ENCODE results near the gene GHRHR. TPM values are rescaled to one million over a fixed set of nuclear protein-coding genes. Genes with fewer than 3 reads are reported as not detected.

Gene GHRHR
- total RNA-seq, 1 experiment from 2014 or later, result not detected

DNA sequence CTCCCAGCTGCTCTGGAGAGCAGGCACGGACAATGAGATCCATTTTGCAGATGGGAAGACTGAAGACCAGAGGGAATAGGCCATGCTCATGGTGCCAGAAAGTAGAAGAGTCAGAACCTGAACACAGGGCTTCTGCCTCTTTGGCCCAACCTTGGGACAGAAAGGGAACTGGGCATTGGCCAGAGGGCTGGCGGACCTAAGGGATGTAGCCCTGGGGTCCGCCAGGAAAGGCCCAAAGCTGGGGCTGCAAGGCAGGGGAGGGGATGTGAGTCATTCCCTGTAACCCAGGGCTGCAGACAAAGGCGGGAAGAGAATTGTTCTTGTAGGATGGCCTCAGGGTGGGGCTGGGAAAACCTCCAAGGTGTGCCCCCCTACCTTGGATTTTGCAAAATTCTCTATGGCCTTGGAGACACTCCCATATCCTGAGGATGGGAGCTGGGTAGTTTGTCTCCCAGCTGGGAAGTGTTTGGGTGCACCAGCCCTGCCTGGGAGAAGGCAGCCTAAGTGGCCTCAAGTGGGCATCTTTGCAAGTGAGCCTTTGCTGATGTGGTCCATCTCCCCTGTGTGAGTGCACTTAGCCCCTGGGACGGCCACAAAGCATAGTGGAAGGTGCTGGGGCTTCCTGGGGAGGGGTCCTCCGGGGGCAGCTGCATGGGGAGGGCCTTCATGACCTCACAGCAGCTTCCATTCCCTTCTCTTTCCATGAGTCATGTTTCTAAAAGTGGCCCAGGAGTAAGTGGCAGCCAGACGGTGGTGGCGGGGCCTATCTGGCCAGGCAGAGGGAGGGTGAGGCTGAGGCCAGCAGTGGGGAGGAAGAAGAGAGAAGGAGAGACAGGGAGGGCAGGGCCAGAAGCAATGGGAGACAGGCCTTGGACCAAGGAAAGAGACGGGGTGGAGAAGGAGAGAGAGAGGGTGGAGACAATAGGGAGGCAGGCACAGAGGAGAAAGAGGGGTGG lies 42.9 kb upstream of the GHRHR start:
- H3F3A ChIP-seq (ENCODE audit: insufficient read depth, low read depth), result peaks cover 21% of the 10 kb centered on the region; the same call in 1 of the 2 replicates
- BruUV-seq (replicated peaks), result no TSS peak
- H3K4me2 ChIP-seq, result peak overlapping the region; percentile 53
- POLR2A ChIA-PET (ENCODE audit: unreplicated experiment), result interaction anchor here (0.8 kb wide), 1 partner anchor 290 kb away, joined by 3 read pairs; no protein-coding TSS in a partner anchor
- H3K79me2 ChIP-seq (ENCODE audit: low read depth), result no peaks in the 10 kb centered on the region
- DNase-seq, result peak in 1 of 2 experiments; percentile 69
- peaks cover 31% of the 10 kb centered on the region for H3K4me1 ChIP-seq (replicated peaks; ENCODE audit: insufficient read depth)
- H3K9me2 ChIP-seq (ENCODE audit: insufficient read depth), result no peaks in the 10 kb centered on the region
- TF ChIP-seq, protein P1, sequence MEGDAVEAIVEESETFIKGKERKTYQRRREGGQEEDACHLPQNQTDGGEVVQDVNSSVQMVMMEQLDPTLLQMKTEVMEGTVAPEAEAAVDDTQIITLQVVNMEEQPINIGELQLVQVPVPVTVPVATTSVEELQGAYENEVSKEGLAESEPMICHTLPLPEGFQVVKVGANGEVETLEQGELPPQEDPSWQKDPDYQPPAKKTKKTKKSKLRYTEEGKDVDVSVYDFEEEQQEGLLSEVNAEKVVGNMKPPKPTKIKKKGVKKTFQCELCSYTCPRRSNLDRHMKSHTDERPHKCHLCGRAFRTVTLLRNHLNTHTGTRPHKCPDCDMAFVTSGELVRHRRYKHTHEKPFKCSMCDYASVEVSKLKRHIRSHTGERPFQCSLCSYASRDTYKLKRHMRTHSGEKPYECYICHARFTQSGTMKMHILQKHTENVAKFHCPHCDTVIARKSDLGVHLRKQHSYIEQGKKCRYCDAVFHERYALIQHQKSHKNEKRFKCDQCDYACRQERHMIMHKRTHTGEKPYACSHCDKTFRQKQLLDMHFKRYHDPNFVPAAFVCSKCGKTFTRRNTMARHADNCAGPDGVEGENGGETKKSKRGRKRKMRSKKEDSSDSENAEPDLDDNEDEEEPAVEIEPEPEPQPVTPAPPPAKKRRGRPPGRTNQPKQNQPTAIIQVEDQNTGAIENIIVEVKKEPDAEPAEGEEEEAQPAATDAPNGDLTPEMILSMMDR (conservative IDR thresholded peaks at IDR 0.05), result no peak
- no peak for TF ChIP-seq EZH2 (IDR thresholded peaks at IDR 0.05; ENCODE audit: low read depth)
- no peak overlapping the region for H3K4me3 ChIP-seq
- no peaks in the 10 kb centered on the region for H3K27me3 ChIP-seq (ENCODE audit: insufficient read depth, low read depth)
- no peaks in the 10 kb centered on the region for H3K9me3 ChIP-seq (ENCODE audit: insufficient read depth, low read depth)
- CTCF ChIA-PET, result no interaction called here
- H3K27ac ChIP-seq, result no peak overlapping the region
- H3K36me3 ChIP-seq (ENCODE audit: low read depth), result no peaks in the 10 kb centered on the region
- no peak overlapping the region for H2AFZ ChIP-seq
- intact Hi-C loops (cut with micrococcal nuclease; ENCODE audit: unreplicated experiment), result no loop called here
- H4K20me1 ChIP-seq (ENCODE audit: insufficient read depth), result no peaks in the 10 kb centered on the region

DNA sequence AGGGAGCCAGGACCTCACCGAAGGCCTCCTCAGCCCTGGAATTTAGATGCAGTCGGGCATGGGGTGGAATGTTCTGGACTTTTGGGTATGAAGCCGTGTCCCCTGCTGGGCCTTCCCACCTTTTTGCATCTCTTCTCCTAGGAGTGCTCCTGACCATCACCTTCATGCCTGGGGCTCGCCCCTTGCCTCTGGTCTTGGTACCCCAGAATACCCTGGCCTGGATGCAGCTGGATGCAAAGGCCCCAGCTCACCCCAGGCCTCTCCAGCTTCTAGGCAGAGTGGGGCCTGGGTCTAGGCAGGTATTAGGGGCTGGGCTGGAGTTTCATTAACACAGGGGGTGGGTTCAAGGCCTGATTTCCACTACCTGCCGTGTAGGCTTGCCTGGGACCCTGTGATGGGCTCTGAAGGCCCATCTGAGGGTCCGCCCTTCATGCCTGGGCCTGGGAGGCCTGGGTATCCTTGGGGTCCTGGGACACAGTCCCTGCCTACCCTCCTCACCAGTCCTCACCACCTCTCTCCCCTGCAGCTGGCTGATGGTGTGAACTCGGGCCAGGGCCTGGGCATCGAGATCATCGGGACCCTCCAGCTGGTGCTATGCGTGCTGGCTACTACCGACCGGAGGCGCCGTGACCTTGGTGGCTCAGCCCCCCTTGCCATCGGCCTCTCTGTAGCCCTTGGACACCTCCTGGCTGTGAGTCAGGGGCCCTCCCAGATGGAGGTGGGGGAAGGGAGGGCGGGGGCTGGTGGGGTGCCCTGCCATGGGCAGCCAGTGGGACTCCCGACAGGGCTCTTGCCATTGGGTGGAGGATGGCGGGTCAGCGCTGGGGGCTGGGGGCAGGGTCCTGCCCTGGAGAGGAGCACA lies 42.0 kb upstream of the GHRHR start:
- Histone ChIP-seq H2AFZ (no peak overlapping the region), H3K27me3 (ENCODE audit: insufficient read depth, low read depth) (no peaks in the 10 kb centered on the region), H3F3A (ENCODE audit: insufficient read depth, low read depth) (peaks cover 14% of the 10 kb centered on the region; the same call in 1 of the 2 replicates), H3K9me2 (ENCODE audit: insufficient read depth) (no peaks in the 10 kb centered on the region), H3K27ac (no peak overlapping the region), H3K4me1 (replicated peaks; ENCODE audit: insufficient read depth) (peaks cover 25% of the 10 kb centered on the region), H3K79me2 (ENCODE audit: low read depth) (no peaks in the 10 kb centered on the region), H3K4me2 (peak overlapping the region; percentile 53), H3K9me3 (ENCODE audit: insufficient read depth, low read depth) (no peaks in the 10 kb centered on the region), H3K36me3 (ENCODE audit: low read depth) (no peaks in the 10 kb centered on the region), H4K20me1 (ENCODE audit: insufficient read depth) (no peaks in the 10 kb centered on the region), H3K4me3 (no peak overlapping the region)
- DNase-seq, result no peak
- TF ChIP-seq EZH2 (IDR thresholded peaks at IDR 0.05; ENCODE audit: low read depth), result no peak
- TF ChIP-seq, protein P1 (conservative IDR thresholded peaks at IDR 0.05), result no peak
- no TSS peak for BruUV-seq (replicated peaks)
- ChIA-PET CTCF (no interaction called here), POLR2A (ENCODE audit: unreplicated experiment) (interaction anchor here (0.8 kb wide), 1 partner anchor 291 kb away, joined by 3 read pairs; no protein-coding TSS in a partner anchor)
- intact Hi-C loops (cut with micrococcal nuclease; ENCODE audit: unreplicated experiment), result no loop called here

DNA sequence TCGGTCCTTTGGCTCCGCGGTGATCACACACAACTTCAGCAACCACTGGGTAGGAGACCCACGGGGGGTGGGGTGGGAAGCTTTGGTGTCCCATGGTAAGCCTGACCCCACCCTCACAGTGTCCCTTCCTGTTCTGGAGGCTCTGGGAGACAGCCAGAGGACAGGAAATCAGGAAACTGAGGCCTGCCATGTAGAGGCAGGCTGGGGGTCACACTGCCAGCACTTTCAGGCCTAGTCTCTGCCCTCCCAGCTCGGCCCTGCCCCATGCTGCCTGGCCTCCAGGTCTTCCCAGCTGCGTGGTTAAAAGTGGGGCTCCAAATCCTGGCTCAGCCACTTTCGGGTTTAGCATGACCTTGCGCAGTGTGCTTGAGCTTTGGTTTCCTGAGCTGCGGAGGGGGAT lies 41.2 kb upstream of the GHRHR start:
- Histone ChIP-seq H4K20me1 (ENCODE audit: insufficient read depth) (no peaks in the 10 kb centered on the region), H3K27ac (no peak overlapping the region), H3K4me3 (no peak overlapping the region), H3K9me2 (ENCODE audit: insufficient read depth) (no peaks in the 10 kb centered on the region), H2AFZ (no peak overlapping the region), H3F3A (ENCODE audit: insufficient read depth, low read depth) (peaks cover 14% of the 10 kb centered on the region; the same call in 1 of the 2 replicates), H3K4me2 (no peak overlapping the region), H3K4me1 (replicated peaks; ENCODE audit: insufficient read depth) (peaks cover 25% of the 10 kb centered on the region), H3K79me2 (ENCODE audit: low read depth) (no peaks in the 10 kb centered on the region), H3K27me3 (ENCODE audit: insufficient read depth, low read depth) (no peaks in the 10 kb centered on the region), H3K9me3 (ENCODE audit: insufficient read depth, low read depth) (no peaks in the 10 kb centered on the region), H3K36me3 (ENCODE audit: low read depth) (no peaks in the 10 kb centered on the region)
- intact Hi-C loops (cut with micrococcal nuclease; ENCODE audit: unreplicated experiment), result no loop called here
- ChIA-PET POLR2A (ENCODE audit: unreplicated experiment) (no interaction called here), CTCF (no interaction called here)
- no TSS peak for BruUV-seq (replicated peaks)
- DNase-seq, result no peak
- no peak for TF ChIP-seq EZH2 (IDR thresholded peaks at IDR 0.05; ENCODE audit: low read depth)
- TF ChIP-seq, protein P1 (conservative IDR thresholded peaks at IDR 0.05), result no peak

Measured in PC-9 (cell line).